ENCODE data around the gene DEFB131B.
"Not testable (repeated sequence)": the region's sequence is repeated elsewhere in the genome, so short reads cannot be mapped to it uniquely, and the experiment has no call there.

- TF ChIP-seq POLR2A, CTCF (IDR thresholded peaks at IDR 0.05): not testable (repeated sequence)
Observed at GRCh38 chr11:71860835-71861234, 17.4 kb upstream of the DEFB131B start.

All from lower leg skin (tissue), 3 donors.